ENCODE results near the gene PRDM16.

DNA sequence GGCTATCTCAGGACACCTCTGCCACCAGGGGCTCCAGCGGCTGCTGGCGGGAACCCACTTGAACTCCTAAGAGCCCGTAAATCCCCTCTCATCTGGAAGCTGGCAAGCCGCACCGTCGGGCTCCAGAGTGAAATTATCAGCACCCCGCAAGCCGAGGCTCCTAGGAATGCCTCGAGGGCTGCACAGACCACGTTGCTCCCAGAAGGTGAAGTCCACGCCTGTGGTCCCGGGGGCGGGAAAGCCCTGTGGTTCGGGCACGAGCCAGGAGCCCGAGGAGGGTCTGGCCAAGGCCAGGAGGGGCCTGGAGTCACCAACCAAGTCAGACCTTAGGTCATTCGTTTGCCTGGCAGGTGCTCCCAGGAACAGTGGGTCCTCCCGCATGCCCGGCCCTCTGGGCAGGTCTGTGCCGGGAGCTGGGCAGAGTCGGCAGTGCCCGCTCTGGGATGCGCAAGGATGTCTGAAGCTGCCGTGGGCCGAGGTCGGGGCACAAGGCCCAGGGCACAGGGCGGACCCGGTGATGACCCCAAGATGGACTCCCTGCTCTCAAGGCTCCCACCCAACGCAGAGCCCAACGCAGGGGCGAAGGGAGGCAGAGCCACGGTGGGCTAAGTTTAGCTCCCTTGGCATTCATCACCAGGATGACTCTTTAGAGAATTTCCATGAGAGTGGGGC is 38.9 kb upstream of the PRDM16 start:
- no peak for TF ChIP-seq POLR2AphosphoS5 (IDR thresholded peaks at IDR 0.05)
- TF ChIP-seq, protein P1, sequence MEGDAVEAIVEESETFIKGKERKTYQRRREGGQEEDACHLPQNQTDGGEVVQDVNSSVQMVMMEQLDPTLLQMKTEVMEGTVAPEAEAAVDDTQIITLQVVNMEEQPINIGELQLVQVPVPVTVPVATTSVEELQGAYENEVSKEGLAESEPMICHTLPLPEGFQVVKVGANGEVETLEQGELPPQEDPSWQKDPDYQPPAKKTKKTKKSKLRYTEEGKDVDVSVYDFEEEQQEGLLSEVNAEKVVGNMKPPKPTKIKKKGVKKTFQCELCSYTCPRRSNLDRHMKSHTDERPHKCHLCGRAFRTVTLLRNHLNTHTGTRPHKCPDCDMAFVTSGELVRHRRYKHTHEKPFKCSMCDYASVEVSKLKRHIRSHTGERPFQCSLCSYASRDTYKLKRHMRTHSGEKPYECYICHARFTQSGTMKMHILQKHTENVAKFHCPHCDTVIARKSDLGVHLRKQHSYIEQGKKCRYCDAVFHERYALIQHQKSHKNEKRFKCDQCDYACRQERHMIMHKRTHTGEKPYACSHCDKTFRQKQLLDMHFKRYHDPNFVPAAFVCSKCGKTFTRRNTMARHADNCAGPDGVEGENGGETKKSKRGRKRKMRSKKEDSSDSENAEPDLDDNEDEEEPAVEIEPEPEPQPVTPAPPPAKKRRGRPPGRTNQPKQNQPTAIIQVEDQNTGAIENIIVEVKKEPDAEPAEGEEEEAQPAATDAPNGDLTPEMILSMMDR (IDR thresholded peaks at IDR 0.05): no peak
- TF ChIP-seq EP300 (IDR thresholded peaks at IDR 0.05): no peak
- TF ChIP-seq POLR2A (IDR thresholded peaks at IDR 0.05): no peak
